B cell (primary cell): Measurements from ENCODE around the gene NCOA1. TPM values are rescaled to one million over a fixed set of nuclear protein-coding genes. Genes with fewer than 3 reads are reported as not detected.

Experiments used
- ATAC-seq: fragments of 200-7000 bp; cut with Tn5 transposase; one replicate; pipeline ENCODE4 v1.10.0; 2021; ENCODE audit warnings: low read depth, mild to moderate bottlenecking, moderate number of reproducible peaks, moderate library complexity
- CTCF ChIA-PET: fragments of 350-600 bp; sonication (Branson Sonifier 250); formaldehyde crosslinking; loops from one replicate; lab custom pipeline; 2021; ENCODE audit warnings: antibody characterized with exemption, inconsistent platforms; lab: Charles Lee
- POLR2A ChIA-PET: fragments of 350-600 bp; sonication (Branson Sonifier 250); formaldehyde crosslinking; loops from one replicate; lab custom pipeline; 2021; ENCODE audit warnings: antibody characterized with exemption; lab: Charles Lee
- DNase-seq: peaks from one replicate; pipeline ENCODE4 v3.0.0; 2013
- H2AFZ ChIP-seq: 2 replicates; pipeline ENCODE4 v1.6.1; 2012; ENCODE audit warnings: mild to moderate bottlenecking, low read depth, low read length; ENCODE audit not compliant: insufficient read depth, poor library complexity, severe bottlenecking
- H3K27ac ChIP-seq, 2 donors: 1 replicate in 1 of 2; 2 replicates in 1 of 2; pipeline ENCODE4 v1.5.1; 2012 to 2013; ENCODE audit warnings: low read length in 2 of 2, mild to moderate bottlenecking in 2 of 2, moderate library complexity in 1 of 2
- H3K27me3 ChIP-seq, 4 experiments: fragments of 200-600 bp in 1 of 4; sonication (generic) in 1 of 4; replicated peaks in 1 of 4; 1 replicate in 2 of 4; 2 replicates in 2 of 4; pipeline versions ENCODE4 v1.6.1 to v1.7.0; 2013 to 2016; ENCODE audit warnings: low read length in 3 of 4, mild to moderate bottlenecking in 2 of 4, mixed read lengths in 1 of 4, moderate library complexity in 1 of 4; ENCODE audit not compliant: insufficient read depth in 4 of 4, control insufficient read depth in 3 of 4; ENCODE audit errors: control extremely low read depth in 1 of 4
- H3K36me3 ChIP-seq, 2 experiments: replicated peaks in 1 of 2; 1 replicate in 1 of 2; 2 replicates in 1 of 2; pipeline versions ENCODE4 v1.6.1 to v1.7.1; 2013; ENCODE audit warnings: low read length in 1 of 2; ENCODE audit not compliant: insufficient read depth in 2 of 2, control insufficient read depth in 1 of 2; ENCODE audit errors: control extremely low read depth in 1 of 2, extremely low read depth in 1 of 2
- H3K4me1 ChIP-seq, 2 donors: fragments of 200-600 bp in 1 of 2; sonication (generic) in 1 of 2; 1 replicate in 1 of 2; 2 replicates in 1 of 2; pipeline versions ENCODE4 v1.5.1 to v1.6.1; 2013 to 2017; ENCODE audit warnings: low read length in 2 of 2; ENCODE audit not compliant: control insufficient read depth in 2 of 2, insufficient read depth in 2 of 2
- H3K4me2 ChIP-seq: replicated peaks from 2 replicates; pipeline ENCODE3; 2012; ENCODE audit warnings: mild to moderate bottlenecking, low read depth, low read length; ENCODE audit not compliant: poor library complexity, severe bottlenecking
- H3K4me3 ChIP-seq, 5 experiments: fragments of 200-600 bp in 1 of 5; sonication (generic) in 1 of 5; 1 replicate in 3 of 5; 2 replicates in 2 of 5; pipeline versions ENCODE4 v1.5.1 to v1.7.0; 2011 to 2016; ENCODE audit warnings: low read length in 4 of 5, mild to moderate bottlenecking in 4 of 5, low read depth in 2 of 5, control low read depth in 1 of 5, moderate library complexity in 1 of 5; ENCODE audit not compliant: insufficient read depth in 1 of 5; ENCODE audit errors: control extremely low read depth in 1 of 5, extremely low read depth in 1 of 5
- H3K79me2 ChIP-seq: fragments of 200-600 bp; sonication (generic); one replicate; pipeline ENCODE4 v1.6.0; 2016; ENCODE audit warnings: low read length; ENCODE audit not compliant: control insufficient read depth, insufficient read depth
- H3K9ac ChIP-seq: fragments of 200-600 bp; sonication (generic); 2 replicates; pipeline ENCODE4 v1.6.1; 2017; ENCODE audit warnings: mild to moderate bottlenecking, low read length, moderate library complexity
- H3K9me3 ChIP-seq, 3 donors: one replicate each; pipeline versions ENCODE4 v1.6.1 to v1.7.1; 2013; ENCODE audit warnings: low read length in 2 of 3; ENCODE audit not compliant: control insufficient read depth in 2 of 3, insufficient read depth in 1 of 3; ENCODE audit errors: control extremely low read depth in 1 of 3
- H4K20me1 ChIP-seq: 2 replicates; pipeline ENCODE4 v1.6.0; 2012; ENCODE audit warnings: mild to moderate bottlenecking, low read length; ENCODE audit not compliant: insufficient read depth, control insufficient read depth, poor library complexity, severe bottlenecking
- H3K27ac Mint-ChIP-seq: one replicate; pipeline ENCODE4 v1.8.0; 2021; ENCODE audit warnings: mixed read lengths
- H3K27me3 Mint-ChIP-seq: one replicate; pipeline ENCODE4 v1.8.0; 2021; ENCODE audit warnings: mixed read lengths
- H3K4me1 Mint-ChIP-seq: one replicate; pipeline ENCODE4 v1.8.0; 2021; ENCODE audit warnings: mixed read lengths
- H3K4me3 Mint-ChIP-seq: one replicate; pipeline ENCODE4 v1.8.0; 2021; ENCODE audit warnings: mixed read lengths
- H3K9me3 Mint-ChIP-seq: one replicate; pipeline ENCODE4 v1.8.0; 2022; ENCODE audit warnings: mixed read lengths; ENCODE audit not compliant: insufficient read depth
- CTCF ChIP-seq: fragments of 200-600 bp; IDR thresholded peaks from one replicate; pipeline ENCODE4 v1.8.0; 2022; ENCODE audit warnings: antibody characterized with exemption, mild to moderate bottlenecking
- EZH2 ChIP-seq: IDR thresholded peaks from 2 replicates; pipeline ENCODE4 v1.6.1; 2012; ENCODE audit warnings: borderline replicate concordance, low read depth, mild to moderate bottlenecking, moderate library complexity, low read length; ENCODE audit not compliant: insufficient read depth, poor library complexity, severe bottlenecking
- WGBS: methylation state at CpG from one replicate; pipeline ENCODE4 v1.1.5; 2013; ENCODE audit warnings: missing lambda C conversion rate; ENCODE audit not compliant: insufficient coverage; 5-methylcytosine and 5-hydroxymethylcytosine counted together
- intact Hi-C: fragments of 100-400 bp; cut with micrococcal nuclease; formaldehyde crosslinking; loops from one replicate; pipeline ENCODE4 v1.10.0; 2022
- polyA minus RNA-seq: library from RNA; depleted of rRNA, polyadenylated mRNA; stranded (reverse); fragments of >200 nt; gene quantifications from 2 replicates; pipeline ENCODE4 v1.2.3, GENCODE V29; 2012
- polyA plus RNA-seq: library from polyadenylated mRNA; depleted of rRNA; stranded (reverse); fragments of >200 nt; gene quantifications from 2 replicates; pipeline ENCODE4 v1.2.3, GENCODE V29; 2012
- total RNA-seq, 2 donors: library from RNA; stranded (reverse); fragments of 120-200 nt in 1 of 2; gene quantifications; 1 replicate in 1 of 2; 2 replicates in 1 of 2; pipeline versions ENCODE4 v1.2.3 to v1.2.4, GENCODE V29; 2013 to 2022

The NCOA1 gene
- total RNA-seq (48.5 and 49.1 TPM in 2 replicates), polyA plus RNA-seq (11.6 and 15.1 TPM in 2 replicates), polyA minus RNA-seq (23.7 and 33.5 TPM in 2 replicates)
- 32.5 TPM for total RNA-seq (2013)

DNA sequence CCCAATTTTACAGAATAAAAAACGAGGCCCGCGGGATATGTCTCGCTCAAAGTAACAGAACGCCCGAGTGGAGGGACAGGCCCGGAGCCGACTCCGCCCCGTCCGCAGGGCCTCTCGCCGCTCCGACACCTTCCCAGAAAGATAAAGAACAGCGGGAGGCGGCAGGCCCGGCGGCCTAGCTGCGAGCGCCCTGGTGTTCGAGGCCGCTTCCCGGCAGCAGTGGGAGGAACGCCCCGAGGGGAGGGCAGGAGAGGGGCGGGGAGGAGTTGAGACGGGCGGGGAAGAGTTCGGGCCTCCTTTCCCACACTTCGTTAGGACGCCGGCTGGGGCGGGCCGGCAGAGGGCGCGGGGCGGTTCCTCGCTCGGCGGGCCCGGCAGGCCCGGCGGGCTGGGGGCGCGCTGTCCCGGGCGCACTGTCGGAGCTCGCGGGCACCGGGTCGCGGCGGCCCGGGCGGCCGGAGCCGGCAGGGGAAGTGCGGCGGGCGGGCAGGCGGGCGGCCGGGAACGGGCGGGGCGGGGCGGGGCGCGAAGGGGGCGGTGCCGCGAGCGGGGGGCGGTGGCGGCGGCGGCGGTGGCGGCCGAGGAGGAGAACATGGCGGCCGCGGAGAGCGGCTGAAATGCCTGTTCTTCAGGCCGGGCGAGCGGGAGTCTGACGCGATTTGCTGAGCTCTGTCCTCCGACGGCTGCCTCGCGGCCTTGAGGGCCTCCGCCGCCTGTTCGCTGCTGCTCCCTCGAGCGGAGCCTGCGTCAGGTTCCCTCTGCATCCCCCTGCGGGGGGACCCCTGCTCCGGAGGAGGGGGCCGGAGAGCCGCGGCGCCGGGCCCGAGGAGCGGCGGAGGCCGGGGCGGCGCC is at the start of gene NCOA1:
Gene NCOA1, plus strand, starts transcription at position 565 of the 852 bp plus-strand sequence. CDS start 167,424 bp downstream, outside the sequence.
- POLR2A ChIA-PET, result interaction anchor here (0.6 kb wide), 1 partner anchor 12 kb away, joined by 4 read pairs; no protein-coding TSS in a partner anchor

More for the DNA sequence above, at the start of gene NCOA1:
- intact Hi-C loops, result loop anchor here (1.0 to 5.0 kb wide), 5 partner anchors 131 to 1181 kb away; partner anchors contain the start of genes CENPO, DTNB, EFR3B and ITSN2
- no peaks in the 10 kb centered on the region for H3K9me3 Mint-ChIP-seq
- peak within 1 kb of the TSS; percentile 96 for H3K27ac Mint-ChIP-seq
- peak; percentile 92 for DNase-seq
- under 1% methylated on average over 92 of the region's 113 CpGs for WGBS
- H3K9me3 ChIP-seq, result no peaks in the 10 kb centered on the region
- peaks cover 22 to 23% of the 10 kb centered on the region in 2 donors for H3K4me1 ChIP-seq
- no peaks in the 10 kb centered on the region for H3K36me3 ChIP-seq
- peak within 1 kb of the TSS; percentile 73 for H3K9ac ChIP-seq
- H3K27ac ChIP-seq, result peak within 1 kb of the TSS; percentile 76 to 79
- H3K4me2 ChIP-seq, result peak within 1 kb of the TSS; percentile 87
- ATAC-seq, result peak; percentile 80
- no peaks in the 10 kb centered on the region for H3K27me3 Mint-ChIP-seq
- H3K79me2 ChIP-seq, result peaks cover 14% of the 10 kb centered on the region
- H3K4me3 ChIP-seq, result peak within 1 kb of the TSS; percentile 65 to 83 (median 67)
- no peaks in the 10 kb centered on the region for H3K27me3 ChIP-seq
- CTCF ChIA-PET, result interaction anchor here (0.6 to 1.8 kb wide), 6 partner anchors 8 to 337 kb away, joined by 3 to 7 read pairs (median 4); partner anchors contain the start of genes CENPO and PTRHD1
- H3K4me3 Mint-ChIP-seq, result peak within 1 kb of the TSS; percentile 95
- no peaks in the 10 kb centered on the region for H4K20me1 ChIP-seq
- TF ChIP-seq EZH2, result no peak
- no peak for TF ChIP-seq CTCF
- H2AFZ ChIP-seq, result peak within 1 kb of the TSS; percentile 92
- peaks cover 43% of the 10 kb centered on the region for H3K4me1 Mint-ChIP-seq
